ENCODE results near the gene SYT6. TPM values are rescaled to one million over a fixed set of nuclear protein-coding genes. Genes with fewer than 3 reads are reported as not detected.
"Not testable (repeated sequence)": the region's sequence is repeated elsewhere in the genome, so short reads cannot be mapped to it uniquely, and the experiment has no call there.

SYT6 gene
- total RNA-seq, 1 experiment from 2014 or later: not detected

GRCh38 chr1:114069762-114070161 is 83.9 kb downstream of the SYT6 start:
- BruUV-seq (replicated peaks); in situ Hi-C loops (cut with HindIII; ENCODE audit: low pct_unique_long_range_greater_than_20kb, low sequenced_read_pairs): not testable (repeated sequence)

GRCh38 chr1:114068684-114069083 is 85.0 kb downstream of the SYT6 start:
- H3K4me1 ChIP-seq (ENCODE audit: control insufficient read depth, insufficient read depth, low read length); BruUV-seq (replicated peaks); H3K27me3 ChIP-seq (ENCODE audit: control insufficient read depth, insufficient read depth, low read length); H3K36me3 ChIP-seq (ENCODE audit: control insufficient read depth, insufficient read depth, low read length); POLR2A ChIA-PET; H3K27ac ChIP-seq (ENCODE audit: low read length); CTCF ChIA-PET; ATAC-seq; intact Hi-C loops (cut with micrococcal nuclease; ENCODE audit: unreplicated experiment); H3K9me3 ChIP-seq (ENCODE audit: control insufficient read depth, insufficient read depth, low read depth, low read length); in situ Hi-C loops (cut with HindIII; ENCODE audit: low pct_unique_long_range_greater_than_20kb, low sequenced_read_pairs); H3K4me3 ChIP-seq (ENCODE audit: low read depth in 2 of 2, low read length in 2 of 2); DNase-seq (ENCODE audit: low read depth, low spot score): not testable (repeated sequence)

More at GRCh38 chr1:114069762-114070161, 83.9 kb downstream of the SYT6 start:
- H3K36me3 ChIP-seq (ENCODE audit: control insufficient read depth, insufficient read depth, low read length); ATAC-seq; DNase-seq (ENCODE audit: low read depth, low spot score); CTCF ChIA-PET; intact Hi-C loops (cut with micrococcal nuclease; ENCODE audit: unreplicated experiment); H3K4me3 ChIP-seq (ENCODE audit: low read depth in 2 of 2, low read length in 2 of 2); POLR2A ChIA-PET; H3K4me1 ChIP-seq (ENCODE audit: control insufficient read depth, insufficient read depth, low read length); H3K27me3 ChIP-seq (ENCODE audit: control insufficient read depth, insufficient read depth, low read length); H3K9me3 ChIP-seq (ENCODE audit: control insufficient read depth, insufficient read depth, low read depth, low read length); H3K27ac ChIP-seq (ENCODE audit: low read length): not testable (repeated sequence)

- ATAC-seq, POLR2A ChIA-PET: not testable (repeated sequence)
Observed at GRCh38 chr1:114065671-114066070, 88.0 kb downstream of the SYT6 start.

GRCh38 chr1:114063544-114063943 is 90.1 kb downstream of the SYT6 start:
- no peaks in the 10 kb centered on the region for H3K27me3 ChIP-seq (ENCODE audit: control insufficient read depth, insufficient read depth, low read length)
- H3K36me3 ChIP-seq (ENCODE audit: control insufficient read depth, insufficient read depth, low read length): no peaks in the 10 kb centered on the region
- intact Hi-C loops (cut with micrococcal nuclease; ENCODE audit: unreplicated experiment) (no loop called here), in situ Hi-C loops (cut with HindIII; ENCODE audit: low pct_unique_long_range_greater_than_20kb, low sequenced_read_pairs) (no loop called here)
- no peaks in the 10 kb centered on the region for H3K9me3 ChIP-seq (ENCODE audit: control insufficient read depth, insufficient read depth, low read depth, low read length)
- no peaks in the 10 kb centered on the region for H3K4me1 ChIP-seq (ENCODE audit: control insufficient read depth, insufficient read depth, low read length)
- no TSS peak for BruUV-seq (replicated peaks)
- no peak overlapping the region for H3K4me3 ChIP-seq (ENCODE audit: low read depth in 2 of 2, low read length in 2 of 2)
- CTCF ChIA-PET: no interaction called here
- POLR2A ChIA-PET: no interaction called here
- DNase-seq (ENCODE audit: low read depth, low spot score): no peak
- ATAC-seq: no peak
- no peak overlapping the region for H3K27ac ChIP-seq (ENCODE audit: low read length)
- TF ChIP-seq REST (IDR thresholded peaks at IDR 0.05; ENCODE audit: insufficient read depth in 1 of 2, low read depth in 2 of 2, low read length in 1 of 2) (no peak), CTCF (IDR thresholded peaks at IDR 0.05) (no peak), POLR2AphosphoS5 (IDR thresholded peaks at IDR 0.05; ENCODE audit: low read depth, low read length) (no peak), TCF7L2 (IDR thresholded peaks at IDR 0.05; ENCODE audit: low read depth, low read length) (no peak), SIN3A (IDR thresholded peaks at IDR 0.05; ENCODE audit: borderline replicate concordance, insufficient read depth, low read depth, low read length) (no peak)

More at GRCh38 chr1:114065671-114066070, 88.0 kb downstream of the SYT6 start:
- H3K4me1 ChIP-seq (ENCODE audit: control insufficient read depth, insufficient read depth, low read length); DNase-seq (ENCODE audit: low read depth, low spot score); CTCF ChIA-PET; intact Hi-C loops (cut with micrococcal nuclease; ENCODE audit: unreplicated experiment); BruUV-seq (replicated peaks); H3K27ac ChIP-seq (ENCODE audit: low read length); H3K9me3 ChIP-seq (ENCODE audit: control insufficient read depth, insufficient read depth, low read depth, low read length); H3K36me3 ChIP-seq (ENCODE audit: control insufficient read depth, insufficient read depth, low read length); H3K4me3 ChIP-seq (ENCODE audit: low read depth in 2 of 2, low read length in 2 of 2); H3K27me3 ChIP-seq (ENCODE audit: control insufficient read depth, insufficient read depth, low read length); in situ Hi-C loops (cut with HindIII; ENCODE audit: low pct_unique_long_range_greater_than_20kb, low sequenced_read_pairs): not testable (repeated sequence)

Measured in Panc1 (cell line).